Loucy (cell line): ENCODE data around the gene CCDC127.
"Not testable (repeated sequence)": the region's sequence is repeated elsewhere in the genome, so short reads cannot be mapped to it uniquely, and the experiment has no call there.

Experiments
- H2AFZ ChIP-seq: fragments of 200-600 bp; sonication (generic); 2 replicates; pipeline ENCODE4 v1.6.0; 2016; ENCODE audit warnings: antibody characterized with exemption, mild to moderate bottlenecking, low read length, moderate library complexity
- H3F3A ChIP-seq: fragments of 200-600 bp; 2 replicates; pipeline ENCODE4 v1.6.0; 2016; ENCODE audit warnings: antibody characterized with exemption, low read depth, mild to moderate bottlenecking
- H3K27me3 ChIP-seq: fragments of 200-600 bp; sonication (generic); 2 replicates; pipeline ENCODE4 v1.6.1; 2014; ENCODE audit warnings: low read length, mild to moderate bottlenecking; ENCODE audit not compliant: insufficient read depth, poor library complexity, severe bottlenecking
- H3K36me3 ChIP-seq: fragments of 200-600 bp; sonication (generic); 2 replicates; pipeline ENCODE4 v1.6.1; 2016; ENCODE audit warnings: low read length; ENCODE audit not compliant: insufficient read depth
- H3K4me1 ChIP-seq: fragments of 200-600 bp; sonication (generic); 2 replicates; pipeline ENCODE4 v1.5.1; 2014; ENCODE audit warnings: low read length, mild to moderate bottlenecking; ENCODE audit not compliant: insufficient read depth, poor library complexity, severe bottlenecking
- H3K4me2 ChIP-seq: fragments of 200-600 bp; sonication (generic); 2 replicates; pipeline ENCODE4 v1.6.0; 2014; ENCODE audit warnings: antibody characterized with exemption, low read length, low read depth, mild to moderate bottlenecking; ENCODE audit not compliant: poor library complexity, severe bottlenecking
- H3K4me3 ChIP-seq: fragments of 200-600 bp; sonication (generic); 2 replicates; pipeline ENCODE4 v1.5.1; 2014; ENCODE audit warnings: low read length, mild to moderate bottlenecking, mixed read lengths; ENCODE audit not compliant: poor library complexity, severe bottlenecking
- H3K79me2 ChIP-seq: fragments of 200-600 bp; sonication (generic); 2 replicates; pipeline ENCODE4 v1.6.1; 2014; ENCODE audit warnings: low read length; ENCODE audit not compliant: insufficient read depth
- H3K9ac ChIP-seq: fragments of 200-600 bp; sonication (generic); 2 replicates; pipeline ENCODE4 v1.6.0; 2014; ENCODE audit warnings: mild to moderate bottlenecking, low read depth, low read length, moderate library complexity; ENCODE audit not compliant: poor library complexity, severe bottlenecking
- H3K9me2 ChIP-seq: fragments of 200-600 bp; sonication (generic); replicated peaks from 2 replicates; pipeline ENCODE4 v1.6.1; 2016; ENCODE audit warnings: low read depth, low read length, mixed read lengths
- H3K9me3 ChIP-seq: fragments of 200-600 bp; sonication (generic); 2 replicates; pipeline ENCODE4 v1.6.1; 2014; ENCODE audit warnings: mild to moderate bottlenecking, antibody characterized with exemption, low read length, low read depth; ENCODE audit not compliant: insufficient read depth
- H4K20me1 ChIP-seq: fragments of 200-600 bp; sonication (generic); 2 replicates; pipeline ENCODE4 v1.6.0; 2014; ENCODE audit warnings: antibody characterized with exemption, low read length, mild to moderate bottlenecking; ENCODE audit not compliant: insufficient read depth, poor library complexity, severe bottlenecking
- CTCF ChIP-seq: fragments of 200-600 bp; sonication (generic); conservative IDR thresholded peaks from 2 replicates; pipeline ENCODE4 v1.5.1; 2014; ENCODE audit warnings: mild to moderate bottlenecking, antibody characterized with exemption, low read length
- EZH2phosphoT487 ChIP-seq: fragments of 200-600 bp; IDR thresholded peaks from 2 replicates; pipeline ENCODE4 v1.6.1; 2018; ENCODE audit warnings: antibody characterized with exemption, mild to moderate bottlenecking, moderate library complexity, borderline replicate concordance

Gene CCDC127

GRCh38 chr5:234450-234849 is 16.5 kb upstream of the CCDC127 start:
- Histone ChIP-seq H3K36me3 (peaks cover 91% of the 10 kb centered on the region; the same call in 1 of the 2 replicates), H3F3A (no peaks in the 10 kb centered on the region), H3K9ac (no peak overlapping the region), H4K20me1 (peaks cover 17% of the 10 kb centered on the region), H3K4me3 (no peak overlapping the region), H3K27me3 (no peaks in the 10 kb centered on the region), H2AFZ (no peak overlapping the region), H3K9me2 (no peaks in the 10 kb centered on the region), H3K4me1 (no peaks in the 10 kb centered on the region), H3K79me2 (peaks cover 27% of the 10 kb centered on the region), H3K9me3 (no peaks in the 10 kb centered on the region), H3K4me2 (no peak overlapping the region)
- TF ChIP-seq CTCF, result no peak
- TF ChIP-seq EZH2phosphoT487, result no peak

- not testable (repeated sequence) for H3K27me3 ChIP-seq, H2AFZ ChIP-seq, H3F3A ChIP-seq, H3K4me2 ChIP-seq, H3K9ac ChIP-seq, H3K4me1 ChIP-seq, H3K4me3 ChIP-seq, H3K9me3 ChIP-seq, H3K9me2 ChIP-seq
- Histone ChIP-seq H3K79me2 (peaks cover 37% of the 10 kb centered on the region), H3K36me3 (peaks cover 95% of the 10 kb centered on the region; the same call in 1 of the 2 replicates), H4K20me1 (peaks cover 27% of the 10 kb centered on the region)
These were observed 15.5 kb upstream of the CCDC127 start for GRCh38 chr5:233426-233825.

DNA sequence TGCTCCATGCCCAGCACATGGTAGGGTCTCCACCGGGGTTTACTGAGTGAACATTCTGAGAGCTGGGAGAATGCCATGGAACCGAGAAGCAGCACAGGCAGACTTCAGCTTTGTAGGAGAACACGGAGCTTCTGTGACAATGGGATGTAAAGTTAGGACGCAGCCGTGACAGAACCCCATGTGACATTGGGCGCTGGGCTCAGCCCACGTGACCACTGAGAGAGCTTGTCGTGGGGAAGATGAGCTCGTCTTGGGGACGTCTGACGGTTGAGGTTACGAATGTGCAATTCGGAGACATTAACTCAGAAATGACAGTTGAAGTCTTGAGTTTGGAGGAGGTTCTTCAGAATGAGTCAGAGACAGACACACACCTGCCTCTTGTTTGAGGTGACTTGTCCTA is 13.7 kb upstream of the CCDC127 start:
- Histone ChIP-seq H3K79me2 (peaks cover 52% of the 10 kb centered on the region), H4K20me1 (peaks cover 34% of the 10 kb centered on the region), H3F3A (no peaks in the 10 kb centered on the region), H3K9me3 (no peaks in the 10 kb centered on the region), H3K9ac (no peak overlapping the region), H3K9me2 (no peaks in the 10 kb centered on the region), H3K27me3 (no peaks in the 10 kb centered on the region), H3K4me3 (no peak overlapping the region), H3K4me1 (no peaks in the 10 kb centered on the region), H3K36me3 (peaks cover 97% of the 10 kb centered on the region; the same call in 1 of the 2 replicates), H2AFZ (no peak overlapping the region), H3K4me2 (no peak overlapping the region)
- TF ChIP-seq EZH2phosphoT487, result no peak

DNA sequence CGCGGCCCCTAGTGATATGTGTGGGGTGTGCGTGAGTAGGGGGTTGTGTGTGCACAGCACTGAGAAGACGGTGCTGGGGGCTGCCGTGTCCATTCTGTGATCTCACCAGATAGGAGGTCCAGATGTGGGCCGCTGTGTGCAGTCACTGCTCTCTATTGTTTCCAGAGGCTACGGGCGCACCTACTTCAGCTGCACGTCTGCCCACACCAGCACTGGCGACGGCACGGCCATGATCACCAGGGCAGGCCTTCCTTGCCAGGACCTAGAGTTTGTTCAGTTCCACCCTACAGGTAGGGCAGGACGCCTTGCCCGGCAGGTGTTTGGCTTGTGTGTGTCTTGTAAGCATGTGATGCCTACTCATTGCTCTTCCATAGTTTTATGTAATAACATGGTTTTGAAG is 12.8 kb upstream of the CCDC127 start:
- no peaks in the 10 kb centered on the region for H3K4me1 ChIP-seq
- TF ChIP-seq CTCF (no peak), EZH2phosphoT487 (no peak)
- H3K27me3 ChIP-seq, result no peaks in the 10 kb centered on the region
- no peak overlapping the region for H3K4me2 ChIP-seq
- H3F3A ChIP-seq, result no peaks in the 10 kb centered on the region
- no peak overlapping the region for H2AFZ ChIP-seq
- no peak overlapping the region for H3K9ac ChIP-seq
- H3K4me3 ChIP-seq, result no peak overlapping the region
- H4K20me1 ChIP-seq, result peaks cover 38% of the 10 kb centered on the region
- no peaks in the 10 kb centered on the region for H3K9me3 ChIP-seq
- H3K79me2 ChIP-seq, result peaks cover 60% of the 10 kb centered on the region
- no peaks in the 10 kb centered on the region for H3K9me2 ChIP-seq
- H3K36me3 ChIP-seq, result peaks cover 97% of the 10 kb centered on the region; the same call in 1 of the 2 replicates
